ENCODE data around the gene JCHAIN.

GRCh38 chr4:70624226-70624793, 42.0 kb downstream of the JCHAIN start:
- TF ChIP-seq, protein P1, sequence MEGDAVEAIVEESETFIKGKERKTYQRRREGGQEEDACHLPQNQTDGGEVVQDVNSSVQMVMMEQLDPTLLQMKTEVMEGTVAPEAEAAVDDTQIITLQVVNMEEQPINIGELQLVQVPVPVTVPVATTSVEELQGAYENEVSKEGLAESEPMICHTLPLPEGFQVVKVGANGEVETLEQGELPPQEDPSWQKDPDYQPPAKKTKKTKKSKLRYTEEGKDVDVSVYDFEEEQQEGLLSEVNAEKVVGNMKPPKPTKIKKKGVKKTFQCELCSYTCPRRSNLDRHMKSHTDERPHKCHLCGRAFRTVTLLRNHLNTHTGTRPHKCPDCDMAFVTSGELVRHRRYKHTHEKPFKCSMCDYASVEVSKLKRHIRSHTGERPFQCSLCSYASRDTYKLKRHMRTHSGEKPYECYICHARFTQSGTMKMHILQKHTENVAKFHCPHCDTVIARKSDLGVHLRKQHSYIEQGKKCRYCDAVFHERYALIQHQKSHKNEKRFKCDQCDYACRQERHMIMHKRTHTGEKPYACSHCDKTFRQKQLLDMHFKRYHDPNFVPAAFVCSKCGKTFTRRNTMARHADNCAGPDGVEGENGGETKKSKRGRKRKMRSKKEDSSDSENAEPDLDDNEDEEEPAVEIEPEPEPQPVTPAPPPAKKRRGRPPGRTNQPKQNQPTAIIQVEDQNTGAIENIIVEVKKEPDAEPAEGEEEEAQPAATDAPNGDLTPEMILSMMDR (conservative IDR thresholded peaks at IDR 0.05 in 1 of 2, IDR thresholded peaks at IDR 0.05 in 1 of 2; ENCODE audit: low read depth in 1 of 2, low read length in 2 of 2): no peak
- TF ChIP-seq EZH2 (IDR thresholded peaks at IDR 0.05; ENCODE audit: low read length, missing control alignments): no peak

Measured in fibroblast of lung (primary cell).